GM18867 (cell line): ENCODE data around the gene AP3D1.
"Not testable (repeated sequence)": the region's sequence is repeated elsewhere in the genome, so short reads cannot be mapped to it uniquely, and the experiment has no call there.

Experiments
- ATAC-seq: cut with Tn5 transposase; IDR thresholded peaks from one replicate; pipeline ENCODE4 v1.9.1; 2021; ENCODE audit warnings: mild to moderate bottlenecking, moderate library complexity; ENCODE audit not compliant: unreplicated experiment

Gene AP3D1

DNA sequence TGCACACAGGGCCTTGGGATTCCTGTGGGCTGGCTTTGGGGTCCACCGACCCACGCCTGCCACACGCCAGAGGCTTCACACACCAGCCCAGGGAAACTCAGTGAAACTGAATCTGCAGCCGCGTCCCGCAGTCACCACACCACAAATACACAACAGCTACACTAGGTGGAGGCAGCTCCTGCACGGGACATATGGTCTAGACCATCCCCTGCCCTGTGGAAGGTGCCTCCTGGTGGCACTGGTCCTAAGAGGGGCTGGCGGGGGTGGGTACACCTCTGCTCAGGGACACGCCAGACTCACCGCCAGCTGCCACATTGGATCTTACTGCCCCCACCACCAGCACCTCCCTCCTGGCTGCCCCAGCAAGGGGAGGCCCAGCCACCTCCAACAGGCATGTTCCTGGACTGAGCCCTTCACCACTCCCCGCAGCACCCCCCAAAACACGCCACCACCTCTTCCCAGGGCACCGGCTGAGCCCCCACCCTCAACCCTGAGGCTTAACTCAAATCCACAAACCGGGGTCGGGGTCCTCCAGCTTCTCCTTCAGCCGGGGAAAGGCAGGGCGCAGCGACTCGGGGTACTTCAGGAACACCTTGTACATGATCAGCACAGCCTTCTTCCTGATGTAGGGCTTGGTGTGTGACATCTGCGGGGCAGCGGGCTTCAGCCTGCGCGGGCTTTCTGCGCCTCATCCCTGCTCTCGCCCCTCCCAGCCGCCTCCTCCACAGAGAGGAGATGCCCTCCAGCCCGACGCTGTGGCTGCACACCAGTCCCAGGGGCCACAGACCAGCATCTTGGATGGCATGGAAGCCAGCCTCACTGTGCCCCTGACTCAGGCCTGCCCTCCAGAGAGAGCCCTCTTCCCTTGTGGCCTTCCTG lies 21.2 kb downstream of the AP3D1 start:
- no peak for ATAC-seq

DNA sequence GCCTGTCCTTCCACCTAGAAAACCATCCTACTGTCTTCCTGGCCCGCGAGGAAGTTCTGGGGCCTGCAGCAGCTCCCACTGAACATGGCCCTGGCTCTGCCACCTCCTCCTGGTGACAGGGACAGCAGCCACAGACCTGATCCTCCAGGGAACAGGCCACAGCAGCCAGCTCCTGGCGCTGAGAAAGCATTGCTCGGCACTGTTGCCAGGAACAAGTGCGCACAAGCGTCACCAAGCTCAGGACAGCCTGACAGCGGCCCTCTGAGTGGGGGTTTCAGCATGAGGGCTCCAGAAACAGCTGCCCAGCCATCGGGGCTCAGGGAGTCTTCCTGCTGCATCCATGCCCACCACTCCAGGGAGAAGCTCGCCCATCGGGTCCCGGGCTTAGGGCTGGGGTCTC lies 21.9 kb downstream of the AP3D1 start:
- no peak for ATAC-seq

- no peak for ATAC-seq
Measured at GRCh38 chr19:2129022-2129421, 22.3 kb downstream of the AP3D1 start.

DNA sequence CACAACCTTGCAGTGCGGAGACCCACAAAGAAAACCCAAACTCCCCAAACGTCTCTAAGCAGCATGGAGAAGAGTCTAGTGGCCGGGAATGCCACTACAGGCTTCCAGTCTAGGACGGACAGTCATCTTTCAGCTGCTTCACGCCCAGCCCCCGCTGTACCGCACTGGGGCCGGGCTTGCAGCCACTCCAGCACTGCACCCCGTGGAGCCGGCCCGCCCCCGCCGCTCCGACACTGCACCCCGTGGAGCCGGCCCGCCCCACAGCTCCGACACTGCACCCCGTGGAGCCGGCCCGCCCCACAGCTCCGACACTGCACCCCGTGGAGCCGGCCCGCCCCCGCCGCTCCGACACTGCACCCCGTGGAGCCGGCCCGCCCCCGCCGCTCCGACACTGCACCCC lies 23.1 kb downstream of the AP3D1 start:
- ATAC-seq = not testable (repeated sequence)

DNA sequence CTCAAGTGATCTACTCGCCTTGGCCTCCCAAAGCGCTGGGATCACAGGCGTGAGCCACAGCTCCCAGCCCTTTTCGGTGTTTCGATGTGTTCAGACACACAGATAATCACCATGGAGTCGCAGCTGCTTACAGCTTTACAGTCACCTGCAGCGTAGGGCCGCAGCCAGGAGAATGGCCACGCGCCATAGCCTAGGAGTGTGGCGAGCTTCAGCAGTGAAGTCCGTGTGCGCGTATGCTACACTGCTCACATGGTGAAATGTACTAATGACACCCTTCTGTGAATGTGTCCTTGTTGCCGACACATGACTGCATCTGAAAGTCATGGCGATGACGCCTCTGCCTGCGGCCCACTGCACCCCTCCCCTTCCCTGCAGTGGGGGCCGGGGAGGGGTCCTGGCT lies 23.6 kb downstream of the AP3D1 start:
- ATAC-seq = no peak

DNA sequence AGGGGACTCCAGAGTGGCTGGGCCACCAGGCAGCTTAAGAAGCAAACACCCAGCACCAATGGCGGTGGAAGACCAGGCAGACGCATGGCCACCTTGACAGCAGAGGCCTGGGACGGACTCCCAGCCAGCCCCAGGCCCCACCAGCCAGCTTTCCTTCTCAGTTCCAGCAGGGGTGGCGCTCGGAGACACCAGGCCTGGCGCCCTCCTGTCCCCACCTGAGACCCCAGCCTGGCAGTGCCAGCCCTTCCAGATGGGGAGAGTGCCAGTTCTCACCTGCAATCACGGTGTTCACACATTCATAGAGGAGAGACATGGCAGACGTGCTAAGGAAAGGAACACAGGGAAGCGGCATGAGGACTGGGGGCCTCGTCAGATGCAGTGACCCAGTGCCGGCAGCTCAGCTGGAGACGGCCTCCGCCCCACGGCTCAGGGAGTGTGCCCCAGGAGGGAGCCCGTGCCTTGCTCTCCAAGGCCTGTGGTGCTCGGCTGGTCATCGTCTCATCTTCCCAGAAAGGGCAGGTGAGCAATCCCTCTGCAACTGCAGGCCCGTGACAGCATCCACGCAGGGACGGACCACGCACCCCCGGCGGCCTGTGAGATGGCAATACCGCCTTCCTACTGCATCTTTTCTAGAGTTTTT lies 24.4 kb downstream of the AP3D1 start:
- no peak for ATAC-seq

GRCh38 chr19:2123682-2124387 lies 27.5 kb downstream of the AP3D1 start:
- no peak for ATAC-seq

DNA sequence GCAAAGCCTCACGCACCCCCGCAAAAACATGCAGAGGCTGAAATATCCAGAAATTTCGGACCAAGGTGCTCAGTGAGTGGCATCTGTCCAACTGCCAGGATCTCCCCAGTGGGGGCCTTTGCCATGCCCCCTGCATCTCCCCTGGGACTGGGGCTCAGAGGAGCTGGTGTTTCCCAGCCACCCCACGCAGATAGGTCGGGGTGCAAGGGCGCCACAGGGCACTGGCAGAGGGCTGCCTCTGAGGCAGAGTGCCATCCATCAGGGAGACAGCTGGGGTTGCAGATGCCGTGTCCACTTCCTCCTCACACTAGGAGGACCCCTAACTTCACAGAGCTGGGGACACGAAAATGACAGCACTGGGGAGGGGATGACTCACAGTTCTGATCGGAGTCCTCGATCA lies 28.4 kb downstream of the AP3D1 start:
- no peak for ATAC-seq

- no peak for ATAC-seq
Measured at GRCh38 chr19:2122251-2122650, 29.1 kb downstream of the AP3D1 start.

- ATAC-seq = no peak
Measured at GRCh38 chr19:2121416-2122051, 29.8 kb downstream of the AP3D1 start.

GRCh38 chr19:2120821-2121220 lies 30.5 kb downstream of the AP3D1 start:
- no peak for ATAC-seq

GRCh38 chr19:2119921-2120785 lies 31.2 kb downstream of the AP3D1 start:
- ATAC-seq = no peak

DNA sequence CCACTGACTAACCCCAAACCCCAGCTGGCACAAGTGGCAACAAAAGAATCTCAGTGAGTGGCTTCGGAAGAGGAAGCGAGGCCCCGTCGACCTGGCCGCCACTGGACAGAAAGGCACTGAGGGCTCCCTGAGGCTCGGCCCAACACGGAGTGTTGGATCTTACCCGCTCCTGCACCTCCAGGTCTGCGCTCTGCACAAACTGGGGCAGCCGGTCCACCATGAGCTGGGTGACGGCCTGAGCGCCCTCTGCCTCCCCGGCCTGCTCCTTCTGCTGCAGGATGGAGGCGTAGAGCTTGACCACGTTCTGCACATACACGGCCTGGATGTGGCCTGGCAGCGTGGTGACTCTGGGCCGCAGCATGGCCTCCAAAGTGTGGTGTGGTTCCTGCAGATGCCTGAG lies 32.9 kb downstream of the AP3D1 start:
- ATAC-seq = no peak

- no peak for ATAC-seq
Measured at GRCh38 chr19:2117215-2117960, 34.0 kb downstream of the AP3D1 start.

DNA sequence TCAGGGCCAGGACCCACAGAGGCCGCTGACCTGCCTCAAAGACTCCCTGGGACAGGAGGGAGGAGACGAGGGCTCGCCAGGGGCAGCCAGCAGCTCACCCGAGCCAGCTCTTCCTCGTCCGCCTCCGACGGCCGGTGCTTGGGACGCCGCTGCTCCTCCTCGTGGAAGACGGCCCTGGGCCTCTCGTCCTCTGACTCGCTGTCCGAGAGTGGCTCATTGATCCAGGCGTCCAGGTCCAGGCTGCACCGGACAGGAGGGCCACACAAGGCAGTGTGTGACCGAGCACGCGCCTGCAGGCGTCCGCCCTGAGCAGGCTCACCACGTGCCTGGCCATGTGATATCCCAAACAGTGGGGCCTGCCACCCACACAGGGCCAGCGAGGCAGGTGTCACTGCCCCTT lies 34.9 kb downstream of the AP3D1 start:
- ATAC-seq = no peak

- no peak for ATAC-seq
Measured at GRCh38 chr19:2115911-2116426, 35.4 kb downstream of the AP3D1 start.

DNA sequence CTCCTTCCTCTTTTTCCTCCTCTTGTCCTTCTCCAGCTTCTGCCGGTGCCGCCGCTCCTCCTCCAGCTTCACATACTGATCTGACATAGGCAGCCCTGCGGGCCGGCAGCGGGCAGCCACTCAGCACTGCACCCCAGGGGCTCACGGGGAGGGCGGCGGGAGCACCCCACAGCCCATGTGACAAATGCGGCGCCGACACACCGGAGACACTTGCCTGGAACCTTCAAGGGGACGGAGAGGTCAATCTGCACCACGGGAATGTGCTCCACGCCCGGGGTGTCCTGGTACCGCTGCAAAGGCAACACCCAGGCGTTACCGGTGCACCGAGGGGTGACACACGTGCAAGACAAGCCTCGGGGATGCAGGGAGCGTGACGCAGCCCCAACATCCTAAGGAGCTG lies 36.0 kb downstream of the AP3D1 start:
- no peak for ATAC-seq

DNA sequence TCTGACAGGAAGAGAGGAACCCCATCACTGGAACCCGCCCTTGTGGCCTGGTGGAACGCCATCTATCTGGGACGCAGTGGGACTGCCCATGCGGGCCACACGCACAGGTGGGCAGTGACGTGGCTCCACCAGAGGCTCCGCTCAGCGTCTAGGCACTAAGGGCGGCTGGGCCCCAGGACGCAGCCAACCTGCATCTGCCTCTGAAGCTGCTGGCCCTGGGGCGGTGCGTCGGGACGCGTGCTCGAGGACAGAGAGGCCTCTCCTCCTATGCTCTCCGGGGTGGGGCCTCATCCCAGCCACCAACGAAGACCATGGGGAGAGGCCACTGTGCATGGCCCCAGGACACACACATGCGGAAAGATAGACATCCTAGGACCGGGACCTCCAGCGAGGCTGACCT lies 36.5 kb downstream of the AP3D1 start:
- no peak for ATAC-seq

- no peak for ATAC-seq
Measured at GRCh38 chr19:2114218-2114617, 37.1 kb downstream of the AP3D1 start.
